Common myeloid progenitor, CD34-positive (primary cell): ENCODE measurements around the gene TMEM273.

ENCODE experiments used
- CTCF ChIA-PET: fragments of 350-600 bp; sonication (Branson Sonifier 250); formaldehyde crosslinking; loops from one replicate; lab custom pipeline; 2021; ENCODE audit warnings: antibody characterized with exemption; lab: Charles Lee
- POLR2A ChIA-PET: fragments of 350-600 bp; sonication (Branson Sonifier 250); formaldehyde crosslinking; loops from one replicate; lab custom pipeline; 2021; ENCODE audit warnings: antibody characterized with exemption; lab: Charles Lee
- DNase-seq, 3 donors: peaks; one replicate each; pipeline versions ENCODE4 v3.0.0 to v3.0.0-alpha.2; 2013
- H3K27ac ChIP-seq, 2 experiments: 1 replicate in 1 of 2; 2 replicates in 1 of 2; pipeline ENCODE4 v1.7.0; 2013; ENCODE audit warnings: inconsistent platforms in 2 of 2, low read length in 2 of 2, mild to moderate bottlenecking in 2 of 2, low read depth in 1 of 2, moderate library complexity in 1 of 2; ENCODE audit not compliant: severe bottlenecking in 2 of 2, insufficient read depth in 1 of 2, poor library complexity in 1 of 2
- H3K27me3 ChIP-seq, 5 experiments: replicated peaks in 2 of 5; 1 replicate in 3 of 5; 2 replicates in 2 of 5; pipeline versions ENCODE4 v1.6.1 to v1.7.0; 2013; ENCODE audit warnings: low read length in 4 of 5, mild to moderate bottlenecking in 2 of 5, moderate library complexity in 2 of 5, inconsistent platforms in 1 of 5; ENCODE audit not compliant: insufficient read depth in 5 of 5, control insufficient read depth in 4 of 5
- H3K36me3 ChIP-seq, 4 experiments: 1 replicate in 2 of 4; 2 replicates in 2 of 4; pipeline versions ENCODE4 v1.6.1 to v1.7.0; 2013; ENCODE audit warnings: low read length in 3 of 4, control low read depth in 1 of 4, mild to moderate bottlenecking in 1 of 4; ENCODE audit not compliant: control insufficient read depth in 4 of 4, insufficient read depth in 4 of 4
- H3K4me1 ChIP-seq, 4 experiments: 1 replicate in 3 of 4; 2 replicates in 1 of 4; pipeline versions ENCODE4 v1.6.1 to v1.7.1; 2013; ENCODE audit warnings: low read length in 3 of 4, mild to moderate bottlenecking in 3 of 4, control low read depth in 1 of 4, inconsistent platforms in 1 of 4, moderate library complexity in 1 of 4; ENCODE audit not compliant: control insufficient read depth in 4 of 4, insufficient read depth in 4 of 4; ENCODE audit errors: control extremely low read depth in 1 of 4
- H3K4me3 ChIP-seq, 7 experiments: 1 replicate in 4 of 7; 2 replicates in 3 of 7; pipeline versions ENCODE4 v1.5.1 to v1.7.0; 2013; ENCODE audit warnings: mild to moderate bottlenecking in 7 of 7, low read length in 6 of 7, moderate library complexity in 6 of 7, inconsistent platforms in 2 of 7, low read depth in 2 of 7, control low read depth in 1 of 7; ENCODE audit not compliant: insufficient read depth in 4 of 7, control insufficient read depth in 1 of 7; ENCODE audit errors: extremely low read depth in 1 of 7
- H3K9me3 ChIP-seq, 5 experiments: 1 replicate in 4 of 5; 2 replicates in 1 of 5; pipeline versions ENCODE4 v1.6.1 to v1.7.1; 2013; ENCODE audit warnings: low read length in 4 of 5, mild to moderate bottlenecking in 2 of 5, inconsistent platforms in 1 of 5, low read depth in 1 of 5, moderate library complexity in 1 of 5; ENCODE audit not compliant: control insufficient read depth in 4 of 5, insufficient read depth in 2 of 5; ENCODE audit errors: control extremely low read depth in 1 of 5
- WGBS: methylation state at CpG from one replicate; pipeline ENCODE4 v1.1.5; 2013; ENCODE audit not compliant: insufficient coverage; 5-methylcytosine and 5-hydroxymethylcytosine counted together

The TMEM273 gene

GRCh38 chr10:49144058-49144720 lies 44.0 kb downstream of the TMEM273 start:
- Histone ChIP-seq H3K36me3 (no peaks in the 10 kb centered on the region), H3K4me1 (peaks cover 0 to 3% (median 0%) of the 10 kb centered on the region in 4 experiments), H3K27me3 (no peaks in the 10 kb centered on the region), H3K9me3 (peaks cover 2 to 7% (median 2%) of the 10 kb centered on the region in 5 experiments), H3K4me3 (no peak overlapping the region), H3K27ac (no peak overlapping the region)
- POLR2A ChIA-PET, result no interaction called here
- DNase-seq, result no peak
- CTCF ChIA-PET, result interaction anchor here (1.0 kb wide), 1 partner anchor 12 kb away, joined by 3 read pairs; no protein-coding TSS in a partner anchor
- WGBS, result 100% methylated on average over 1 of the region's 2 CpGs

- Histone ChIP-seq H3K27me3 (no peaks in the 10 kb centered on the region), H3K9me3 (peaks cover 2 to 7% (median 2%) of the 10 kb centered on the region in 5 experiments), H3K4me3 (no peak overlapping the region), H3K36me3 (no peaks in the 10 kb centered on the region), H3K27ac (no peak overlapping the region), H3K4me1 (peaks cover 0 to 8% (median 0%) of the 10 kb centered on the region in 4 experiments)
- DNase-seq, result no peak
- ChIA-PET POLR2A (no interaction called here), CTCF (interaction anchor here (1.0 kb wide), 1 partner anchor 13 kb away, joined by 3 read pairs; no protein-coding TSS in a partner anchor)
Measured at GRCh38 chr10:49143249-49143648, 44.9 kb downstream of the TMEM273 start.

- Histone ChIP-seq H3K9me3 (peaks cover 0 to 2% (median 0%) of the 10 kb centered on the region in 5 experiments), H3K27me3 (no peaks in the 10 kb centered on the region), H3K4me3 (no peak overlapping the region), H3K27ac (no peak overlapping the region), H3K36me3 (no peaks in the 10 kb centered on the region), H3K4me1 (peaks cover 0 to 8% (median 0%) of the 10 kb centered on the region in 4 experiments)
- WGBS, result 94% methylated on average over 5 of the region's 5 CpGs
- POLR2A ChIA-PET, result no interaction called here
- CTCF ChIA-PET, result no interaction called here
- no peak for DNase-seq
Measured at GRCh38 chr10:49141541-49142332, 46.5 kb downstream of the TMEM273 start.

GRCh38 chr10:49140304-49141177 lies 47.6 kb downstream of the TMEM273 start:
- Histone ChIP-seq H3K4me3 (no peak overlapping the region), H3K9me3 (peaks cover 0 to 6% (median 0%) of the 10 kb centered on the region in 5 experiments), H3K4me1 (peaks cover 0 to 13% (median 2%) of the 10 kb centered on the region in 4 experiments), H3K27ac (no peak overlapping the region), H3K36me3 (no peaks in the 10 kb centered on the region), H3K27me3 (no peaks in the 10 kb centered on the region)
- CTCF ChIA-PET, result interaction anchor here (1.0 to 2.3 kb wide), 3 partner anchors 8 to 15 kb away, joined by 4 to 8 read pairs (median 4); no protein-coding TSS in a partner anchor
- POLR2A ChIA-PET, result no interaction called here
- DNase-seq, result no peak
- 94% methylated on average over 2 of the region's 5 CpGs for WGBS

- ChIA-PET CTCF (interaction anchor here (1.0 to 2.3 kb wide), 3 partner anchors 8 to 15 kb away, joined by 4 to 8 read pairs (median 4); no protein-coding TSS in a partner anchor), POLR2A (no interaction called here)
- WGBS, result 96% methylated on average over 4 of the region's 4 CpGs
- H3K9me3 ChIP-seq, result peaks cover 0 to 6% (median 0%) of the 10 kb centered on the region in 5 experiments
- no peaks in the 10 kb centered on the region for H3K36me3 ChIP-seq
- DNase-seq, result no peak
- peaks cover 0 to 20% (median 3%) of the 10 kb centered on the region in 4 experiments for H3K4me1 ChIP-seq
- no peak overlapping the region for H3K27ac ChIP-seq
- no peaks in the 10 kb centered on the region for H3K27me3 ChIP-seq
- H3K4me3 ChIP-seq, result no peak overlapping the region
Measured at GRCh38 chr10:49139846-49140195, 48.4 kb downstream of the TMEM273 start.

GRCh38 chr10:49139028-49139845 lies 49.0 kb downstream of the TMEM273 start:
- peaks cover 0 to 25% (median 3%) of the 10 kb centered on the region in 4 experiments for H3K4me1 ChIP-seq
- 91% methylated on average over 6 of the region's 8 CpGs for WGBS
- H3K36me3 ChIP-seq, result no peaks in the 10 kb centered on the region
- CTCF ChIA-PET, result interaction anchor here (1.0 to 2.3 kb wide), 3 partner anchors 9 to 16 kb away, joined by 4 to 8 read pairs (median 4); no protein-coding TSS in a partner anchor
- no peaks in the 10 kb centered on the region for H3K27me3 ChIP-seq
- POLR2A ChIA-PET, result no interaction called here
- H3K27ac ChIP-seq, result no peak overlapping the region
- H3K4me3 ChIP-seq, result no peak overlapping the region
- peaks cover 0 to 6% (median 0%) of the 10 kb centered on the region in 5 experiments for H3K9me3 ChIP-seq
- no peak for DNase-seq
